GM21367 (cell line): ENCODE measurements around the gene ABLIM2.

Experiments used
- ATAC-seq: cut with Tn5 transposase; IDR thresholded peaks from one replicate; pipeline ENCODE4 v1.9.1; 2021; ENCODE audit not compliant: unreplicated experiment

ABLIM2 gene

DNA sequence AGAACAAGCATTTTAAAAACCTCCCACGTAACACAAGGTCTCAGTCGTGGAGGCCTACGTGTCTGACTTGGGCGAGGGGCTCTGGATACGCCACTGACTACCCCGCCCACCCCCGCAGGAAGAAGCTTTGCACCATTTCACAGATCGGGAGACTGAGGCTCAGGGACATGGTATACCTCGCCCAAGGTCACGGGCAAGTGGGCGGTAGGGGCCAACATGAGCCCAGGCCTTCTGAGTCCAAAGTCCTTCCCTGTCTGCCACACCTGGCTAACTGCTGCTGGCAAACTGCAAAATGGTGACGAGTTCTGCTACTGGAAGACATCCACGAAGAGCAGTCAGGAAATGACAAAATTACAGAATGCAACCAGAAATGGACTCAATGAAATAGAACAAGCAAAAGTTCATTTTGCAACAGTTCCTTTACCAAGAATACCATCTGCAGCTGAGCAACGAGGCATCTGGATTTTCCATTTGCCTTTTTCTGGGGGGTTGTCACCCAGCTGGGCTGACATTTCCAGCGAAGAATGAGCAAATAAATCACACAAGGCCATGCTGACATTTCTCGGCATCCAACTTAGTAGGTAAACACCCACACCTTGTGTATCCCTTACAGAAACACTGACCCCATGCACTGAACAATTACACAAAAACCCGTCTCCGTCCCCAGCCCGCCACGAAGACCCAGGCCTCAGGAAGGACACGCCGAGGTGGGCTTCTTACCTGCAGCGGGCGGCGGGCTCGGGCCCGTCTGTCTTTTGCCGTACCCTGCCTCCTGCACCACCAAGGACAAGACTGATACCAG lies 148.7 kb downstream of the ABLIM2 start:
- no peak for ATAC-seq

DNA sequence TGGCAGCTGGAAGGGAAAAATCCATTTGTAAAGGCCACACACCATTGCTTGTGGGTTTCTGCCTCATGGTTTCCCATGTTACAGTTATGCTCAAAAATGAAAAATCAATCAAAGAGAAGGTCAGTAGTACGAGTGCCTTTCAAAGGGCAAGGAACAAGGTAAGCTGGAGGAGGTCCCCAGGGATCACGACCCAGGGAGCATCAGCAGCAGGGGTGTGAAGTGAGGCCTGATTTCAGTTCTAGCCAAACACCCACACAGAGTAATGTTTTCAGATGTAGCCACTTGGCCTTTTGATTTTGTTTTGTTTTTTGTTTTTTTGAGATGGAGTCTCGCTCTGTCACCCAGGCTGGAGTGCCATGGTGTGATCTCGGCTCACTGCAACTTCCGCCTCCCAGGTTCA lies 149.5 kb downstream of the ABLIM2 start:
- no peak for ATAC-seq

DNA sequence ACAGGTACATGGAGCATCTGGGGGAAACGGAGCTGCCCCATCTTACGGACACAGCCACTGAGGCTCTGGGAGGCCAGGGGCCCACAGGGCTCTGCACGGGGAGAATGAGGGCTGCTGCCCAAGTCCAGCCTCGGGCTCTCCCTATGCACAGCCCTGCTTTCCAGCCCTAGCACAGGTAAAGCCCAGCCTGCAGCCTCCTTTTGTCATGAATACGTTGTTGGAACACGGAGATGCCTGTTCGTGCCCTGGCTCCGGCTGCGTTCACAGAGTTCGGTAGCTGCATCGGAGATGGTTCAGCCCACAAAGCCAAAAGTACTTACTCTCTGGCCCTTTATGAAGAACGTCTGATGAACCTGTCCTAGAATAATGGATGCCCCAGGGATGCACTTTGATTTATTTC lies 150.2 kb downstream of the ABLIM2 start:
- ATAC-seq = no peak

DNA sequence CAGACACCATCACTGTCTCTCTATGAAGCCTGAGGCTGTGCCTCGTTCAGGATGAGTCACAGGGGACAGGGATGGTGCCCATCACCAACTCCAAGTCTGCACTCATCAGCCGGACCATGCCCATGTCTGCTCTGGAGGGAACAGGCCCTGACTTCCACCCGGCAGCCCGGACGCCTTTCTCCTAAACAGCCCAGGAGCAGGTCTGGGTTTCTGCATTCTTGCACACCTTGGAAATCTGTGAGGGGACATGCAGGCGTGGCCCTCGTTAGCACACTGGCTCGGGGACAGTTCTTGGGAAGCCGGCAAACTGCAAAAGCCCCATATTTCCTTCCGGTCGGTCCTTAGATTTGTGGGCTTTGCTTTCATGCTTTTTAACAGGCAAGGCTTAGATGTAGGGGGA lies 151.0 kb downstream of the ABLIM2 start:
- ATAC-seq = no peak

DNA sequence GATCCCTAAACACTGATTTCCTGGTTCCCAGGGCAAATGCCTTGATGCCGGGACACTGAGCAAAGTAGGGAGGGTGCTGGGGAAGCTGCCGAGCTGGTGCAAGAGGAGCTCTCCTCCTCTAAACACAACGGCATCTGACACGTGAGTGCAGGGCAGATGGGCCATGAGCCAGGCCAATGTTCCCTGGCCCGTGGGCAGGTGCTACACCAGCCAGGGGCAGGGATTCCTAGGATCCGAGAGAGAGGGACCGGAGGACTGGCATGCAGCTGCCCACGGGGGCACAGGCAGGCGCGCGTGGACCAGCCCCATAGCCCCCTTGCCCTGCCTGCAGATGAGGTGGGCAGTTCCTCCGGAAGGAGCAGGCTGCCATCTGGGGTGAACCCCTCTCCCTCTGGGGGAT lies 152.1 kb downstream of the ABLIM2 start:
- no peak for ATAC-seq

DNA sequence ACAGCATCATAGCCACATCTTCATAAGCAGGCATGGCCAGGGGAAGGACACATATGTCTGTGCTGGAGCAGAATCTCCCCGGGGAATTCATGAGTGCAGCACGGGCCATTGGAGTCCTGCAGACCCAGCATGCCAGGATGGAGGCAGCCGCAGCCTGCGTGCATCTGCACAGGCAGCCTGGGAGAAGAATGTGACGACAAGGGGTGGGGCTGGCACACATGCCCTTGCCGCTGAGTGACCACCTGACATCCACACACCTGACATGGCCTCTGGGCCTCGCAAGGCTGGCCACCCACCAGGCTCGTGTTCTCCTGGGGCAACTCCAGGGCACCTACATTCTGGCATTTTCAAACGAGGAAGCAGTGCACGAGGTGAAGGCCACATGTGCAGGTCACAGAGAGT lies 152.8 kb downstream of the ABLIM2 start:
- ATAC-seq = no peak

DNA sequence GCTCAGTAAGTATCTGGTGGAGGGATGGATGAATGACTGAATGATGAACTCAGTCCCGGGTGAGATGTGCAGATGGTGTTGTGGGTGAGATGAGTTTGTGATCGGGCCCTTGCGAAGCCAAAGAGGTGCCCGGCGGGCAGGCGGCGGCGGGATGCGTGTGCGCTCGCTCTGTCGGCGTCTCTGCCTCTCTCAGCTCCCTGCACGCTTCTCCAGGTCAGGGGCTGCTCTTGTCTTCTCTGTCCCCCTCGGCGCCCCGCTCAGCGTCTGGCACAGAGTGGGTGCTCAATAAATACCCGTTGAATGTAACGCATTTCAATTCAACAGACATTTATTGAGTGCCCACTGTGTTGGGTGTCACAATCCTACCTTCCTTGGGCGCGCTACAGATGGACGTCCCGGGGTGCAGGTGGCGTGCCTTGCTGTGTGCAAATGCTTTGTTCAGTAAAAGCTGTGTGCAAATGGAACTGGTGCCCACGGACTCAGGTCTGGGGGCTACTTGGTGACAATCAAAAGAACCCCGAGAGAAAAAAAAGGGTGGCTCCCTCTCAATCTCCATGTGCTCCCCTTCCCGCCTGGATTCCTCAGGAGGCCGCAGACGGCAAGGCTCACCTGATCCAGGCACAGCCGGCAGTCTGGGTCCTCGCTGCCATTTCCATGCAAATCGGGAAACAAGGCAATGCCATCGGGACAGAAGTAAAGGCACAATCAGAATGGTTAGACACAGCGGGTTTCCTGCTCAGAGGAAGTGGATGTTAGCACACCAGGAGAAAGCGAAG lies 153.4 kb downstream of the ABLIM2 start:
- no peak for ATAC-seq

- no peak for ATAC-seq
Observed at GRCh38 chr4:8004066-8004465, 154.5 kb downstream of the ABLIM2 start.

GRCh38 chr4:8002525-8003309 lies 155.9 kb downstream of the ABLIM2 start:
- no peak for ATAC-seq

- ATAC-seq = no peak
Observed at GRCh38 chr4:8001564-8002355, 156.9 kb downstream of the ABLIM2 start.

- no peak for ATAC-seq
Observed at GRCh38 chr4:8000721-8001491, 157.7 kb downstream of the ABLIM2 start.

DNA sequence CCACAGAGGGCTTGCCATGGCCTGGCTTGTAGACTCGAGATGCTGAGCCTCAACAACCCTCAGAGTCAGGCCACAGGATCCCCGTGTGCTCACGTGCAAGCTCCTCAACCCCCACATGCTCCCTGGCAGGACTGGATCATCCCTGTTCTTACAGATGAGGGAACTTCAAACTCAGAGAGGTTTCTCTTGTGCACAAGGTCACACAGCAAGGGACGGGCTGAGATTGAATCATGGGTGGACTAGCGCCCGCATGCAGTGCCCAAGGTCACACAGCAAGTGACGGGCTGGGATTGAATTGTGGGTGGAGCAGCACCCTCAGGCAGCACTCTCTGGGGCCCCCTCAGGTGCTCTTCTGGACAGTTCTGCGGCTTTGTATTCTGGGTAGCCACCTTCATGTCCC lies 158.4 kb downstream of the ABLIM2 start:
- no peak for ATAC-seq

- ATAC-seq = no peak
Observed at GRCh38 chr4:7999695-8000094, 158.9 kb downstream of the ABLIM2 start.

GRCh38 chr4:7999279-7999678 lies 159.3 kb downstream of the ABLIM2 start:
- ATAC-seq = no peak

- no peak for ATAC-seq
Observed at GRCh38 chr4:7998447-7998846, 160.2 kb downstream of the ABLIM2 start.

DNA sequence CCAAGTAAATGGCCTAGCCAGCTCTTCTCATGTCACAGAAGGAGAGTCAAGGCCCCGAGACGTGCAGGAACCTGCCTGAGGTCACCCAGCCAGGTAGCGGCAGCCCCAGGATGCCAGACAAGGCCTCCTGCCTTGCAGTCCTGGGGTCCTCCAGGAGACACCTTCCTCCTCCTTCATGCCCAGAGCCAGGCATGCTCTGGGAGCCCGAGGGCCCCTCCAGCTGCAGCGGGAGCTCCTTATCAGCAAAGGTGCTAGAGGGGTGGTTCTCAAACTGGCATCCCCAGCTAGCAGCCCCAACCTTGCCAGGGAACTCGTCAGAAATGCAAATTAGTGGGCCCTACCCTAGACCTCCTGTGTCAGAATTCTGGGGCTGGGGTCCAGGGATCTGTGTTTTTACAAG lies 162.7 kb downstream of the ABLIM2 start:
- ATAC-seq = no peak

DNA sequence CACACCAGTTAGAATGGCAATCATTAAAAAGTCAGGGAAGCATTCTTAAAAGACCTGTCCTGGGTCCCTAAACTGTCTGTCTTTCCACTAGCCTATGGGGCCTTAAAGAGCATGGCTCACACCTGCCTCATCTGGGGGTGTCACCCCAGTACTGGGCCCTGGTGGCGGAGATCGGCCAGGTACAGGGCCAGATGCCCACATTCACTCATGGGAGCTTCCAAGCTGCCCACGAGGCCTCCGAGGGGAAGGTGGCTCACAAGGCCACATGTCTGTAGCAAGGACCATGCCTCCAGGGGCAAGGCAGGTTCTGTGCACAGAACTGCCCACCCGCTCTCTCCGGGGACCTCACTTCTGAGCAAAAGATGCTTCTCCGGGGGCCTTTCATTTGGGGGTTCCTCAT lies 163.5 kb downstream of the ABLIM2 start:
- no peak for ATAC-seq

DNA sequence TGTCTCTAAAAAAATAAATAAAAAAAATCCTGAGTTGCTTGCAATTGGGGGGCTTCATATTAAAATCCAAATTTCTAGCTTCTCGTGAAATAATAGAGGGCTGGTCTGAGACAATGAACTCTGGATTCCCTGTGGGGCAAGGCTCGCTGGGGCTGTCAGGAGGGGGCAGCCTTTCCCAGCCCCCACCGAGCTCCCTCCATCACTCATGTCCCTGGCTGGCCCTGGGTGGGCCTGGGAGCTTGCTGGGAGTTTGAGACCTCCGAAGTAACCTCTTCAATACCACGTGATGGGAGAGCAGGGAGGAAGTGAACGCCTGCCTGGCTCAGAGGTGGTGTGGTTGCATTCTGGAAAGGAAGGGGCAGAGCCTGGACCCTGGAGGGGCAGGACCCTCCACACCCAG lies 164.9 kb downstream of the ABLIM2 start:
- ATAC-seq = no peak

DNA sequence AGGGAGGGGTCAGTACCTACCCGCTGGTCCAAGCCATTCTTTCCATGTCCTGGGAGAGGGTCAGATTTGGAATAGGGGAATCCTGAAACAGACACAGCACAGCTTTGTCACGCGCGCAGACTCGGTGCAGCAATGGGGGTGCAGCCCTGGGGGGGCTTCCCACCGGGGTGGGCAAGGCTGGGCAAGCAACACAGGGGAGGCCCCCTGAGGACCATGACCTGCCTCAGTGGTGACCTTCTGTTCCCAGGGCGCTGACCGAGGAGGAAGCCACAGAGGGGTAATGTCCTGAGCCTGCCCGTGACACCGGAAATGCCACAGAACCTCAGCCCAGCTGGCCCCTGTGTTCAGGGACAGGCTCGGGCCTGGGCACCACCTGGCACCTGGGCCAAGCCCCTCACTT lies 165.8 kb downstream of the ABLIM2 start:
- ATAC-seq = no peak

DNA sequence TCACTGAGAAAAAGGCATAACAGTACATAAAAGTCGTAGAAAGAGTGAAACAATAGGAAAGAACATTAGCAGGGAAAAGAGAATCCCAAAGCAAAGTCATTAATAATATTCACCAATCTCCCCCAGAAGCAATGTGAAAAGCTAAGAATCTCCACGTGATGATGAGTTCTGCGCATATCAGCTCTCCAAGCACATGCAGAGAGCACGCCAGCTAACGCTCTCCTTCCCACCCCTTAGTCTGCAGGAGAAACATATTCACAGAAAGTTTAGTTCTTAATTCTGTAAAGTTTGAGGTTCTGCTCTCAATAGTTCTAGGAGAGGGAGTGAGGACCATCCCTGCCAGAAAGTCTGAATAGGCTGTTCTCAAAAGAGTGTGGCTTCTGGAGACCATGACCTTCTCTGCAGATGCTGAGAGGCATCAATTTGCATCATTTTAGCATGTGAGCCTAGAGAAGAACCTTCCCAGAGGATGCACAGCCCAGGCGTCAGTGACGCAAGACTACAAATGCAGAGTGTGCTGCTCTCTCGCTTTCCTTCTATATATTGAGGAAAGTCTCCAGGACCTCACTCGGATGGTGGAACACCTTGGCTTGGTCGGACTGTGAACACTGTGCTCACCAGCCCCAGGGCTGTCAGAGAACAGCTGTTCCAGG lies 167.7 kb downstream of the ABLIM2 start:
- ATAC-seq = no peak
